Mesenteric fat pad (tissue), 1 donor: ENCODE data around the gene RTL1. TPM values are rescaled to one million over a fixed set of nuclear protein-coding genes. Genes with fewer than 3 reads are reported as not detected.

Source experiments
- DNase-seq: peaks from one replicate; pipeline ENCODE4 v3.0.0-alpha.2; 2020; ENCODE audit warnings: low spot score
- total RNA-seq: library from RNA; stranded (reverse); fragmentation: NEBNext Ultra II Directional; extraction: Animal tissue kit (Norgen Biotek cat#: 25700); gene quantifications from one replicate; pipeline ENCODE4 v1.2.1, GENCODE V29; 2021
- donor health status: DM: yes; HTN: yes; CAD: no.

Gene RTL1
- total RNA-seq, 1 donor from 2014 or later = not detected

- DNase-seq = no peak
These were observed 21.2 kb downstream of the RTL1 start for GRCh38 chr14:100882026-100882967.

GRCh38 chr14:100881211-100882025 lies 22.1 kb downstream of the RTL1 start:
- DNase-seq = no peak

DNA sequence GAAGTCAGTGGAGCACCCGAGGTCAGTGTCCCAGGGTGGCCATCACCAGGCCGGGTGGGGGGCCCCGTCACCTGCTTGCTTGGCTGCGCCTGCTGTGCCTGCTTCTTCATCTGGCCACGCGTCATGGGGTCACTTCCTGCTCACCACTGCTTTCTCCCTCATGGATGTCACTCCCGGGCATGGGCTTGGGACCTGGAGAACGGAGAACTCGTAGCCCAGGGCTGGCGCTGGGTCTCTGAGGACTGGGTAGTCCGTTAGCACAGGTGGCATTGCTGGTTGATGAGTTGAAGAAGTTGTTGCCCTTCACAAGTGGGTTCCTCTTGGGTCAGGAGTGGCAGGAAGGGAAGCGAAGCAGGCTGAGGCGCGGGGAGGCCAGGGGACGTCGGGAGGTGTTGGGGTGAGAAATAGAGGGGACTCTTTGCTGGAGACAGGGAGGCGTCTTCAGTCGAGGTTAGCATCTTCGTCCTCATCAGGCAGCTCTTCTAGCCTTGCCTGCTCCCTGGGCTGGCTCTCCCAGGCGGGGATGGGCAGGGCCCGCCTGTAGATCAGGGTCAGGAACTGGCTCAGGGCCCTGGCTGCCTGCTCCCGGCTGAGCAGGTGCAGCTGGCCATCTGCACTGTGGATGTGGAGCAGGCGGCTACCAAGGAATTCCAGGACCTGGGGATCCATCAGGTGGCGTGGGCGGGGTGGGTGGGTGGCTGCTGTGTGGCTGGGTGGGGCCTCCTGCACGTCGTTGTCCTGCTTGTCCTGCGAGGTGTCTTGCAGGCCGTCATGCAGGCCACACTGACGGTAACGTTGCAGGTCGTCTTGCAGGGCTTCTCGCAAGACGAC lies 23.0 kb downstream of the RTL1 start:
- DNase-seq = no peak

DNA sequence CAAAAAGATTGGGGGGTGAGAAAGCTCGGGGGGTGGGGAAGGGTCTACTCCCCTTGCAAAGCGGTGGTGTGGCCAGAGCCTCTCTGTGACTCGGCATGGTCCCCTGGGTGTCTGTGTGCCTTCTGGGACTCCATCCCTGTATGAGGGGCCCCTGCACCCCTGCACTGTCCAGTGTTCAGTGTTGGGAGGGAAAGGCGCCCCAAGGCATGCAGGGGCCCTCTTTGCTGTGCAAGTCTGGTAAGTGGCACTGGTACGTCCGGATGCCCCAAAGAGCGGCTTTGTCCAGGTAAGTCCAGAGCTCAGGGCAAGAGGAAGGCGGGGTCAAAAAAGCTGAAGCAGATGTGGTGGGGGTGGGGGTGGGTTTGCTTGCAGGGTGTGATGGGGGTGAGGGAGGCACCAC lies 23.7 kb downstream of the RTL1 start:
- DNase-seq = no peak

GRCh38 chr14:100879194-100879593 lies 24.3 kb downstream of the RTL1 start:
- DNase-seq = no peak

- no peak for DNase-seq
These were observed 25.0 kb downstream of the RTL1 start for GRCh38 chr14:100878271-100879146.

DNA sequence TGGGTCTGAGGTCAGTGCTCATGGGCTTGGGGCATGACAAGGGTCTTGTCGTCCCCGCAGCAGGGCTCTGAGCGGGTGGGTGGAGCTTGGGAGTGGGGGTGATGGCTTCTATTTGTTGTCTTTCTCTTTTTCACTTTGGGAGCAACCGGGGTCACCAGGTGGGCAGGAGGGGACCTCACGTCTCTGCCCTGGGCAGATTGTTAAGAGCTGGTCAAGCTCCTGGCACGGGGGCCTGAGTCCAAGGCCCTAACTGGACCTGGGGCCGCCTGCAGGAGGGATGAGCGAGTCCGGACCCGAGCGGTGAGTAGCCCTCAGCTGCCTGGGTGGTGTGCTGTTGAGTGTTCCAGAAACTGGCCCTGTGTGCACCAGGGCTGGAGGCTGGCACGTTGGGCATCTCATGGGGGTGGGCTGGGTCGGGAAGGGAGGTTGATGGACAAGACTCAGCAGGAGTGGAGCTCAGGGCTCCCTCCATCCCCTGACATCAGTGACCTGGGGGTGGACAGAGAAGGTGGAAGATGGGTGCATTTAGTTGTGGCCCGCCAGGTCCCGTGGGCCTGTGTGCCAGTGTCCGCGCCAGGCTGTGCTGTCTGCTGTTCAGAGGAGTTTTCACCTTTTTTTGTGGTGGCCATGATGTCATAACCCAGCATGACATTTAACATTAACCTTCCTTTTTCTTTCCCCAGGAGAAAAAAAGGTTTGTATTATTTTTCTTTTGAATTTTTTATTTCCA lies 27.5 kb downstream of the RTL1 start:
- no peak for DNase-seq

GRCh38 chr14:100875126-100875525 lies 28.4 kb downstream of the RTL1 start:
- DNase-seq = no peak

- DNase-seq = no peak
These were observed 29.0 kb downstream of the RTL1 start for GRCh38 chr14:100874411-100875091.

GRCh38 chr14:100874051-100874410 lies 29.5 kb downstream of the RTL1 start:
- no peak for DNase-seq

DNA sequence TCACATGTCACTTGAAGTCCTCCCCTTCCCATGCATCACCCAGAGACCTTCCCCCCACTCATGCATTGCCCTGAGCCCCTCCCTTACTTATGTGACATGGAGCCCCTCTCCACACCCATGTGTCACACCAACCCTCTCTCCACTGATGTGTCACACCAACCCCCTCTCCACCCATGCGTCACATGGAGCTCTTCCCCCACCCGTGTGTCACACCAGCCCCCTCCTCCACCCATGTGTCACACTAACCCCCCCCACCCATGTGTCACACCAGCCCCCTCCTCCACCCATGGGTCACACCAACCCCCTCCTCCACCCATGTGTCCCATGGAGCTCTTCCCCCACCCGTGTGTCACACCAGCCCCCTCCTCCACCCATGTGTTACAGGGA lies 30.4 kb downstream of the RTL1 start:
- DNase-seq = peak; percentile 59

GRCh38 chr14:100872259-100873095 lies 31.0 kb downstream of the RTL1 start:
- DNase-seq = peak; percentile 77

GRCh38 chr14:100871234-100872186 lies 32.0 kb downstream of the RTL1 start:
- peak; percentile 49 for DNase-seq

DNA sequence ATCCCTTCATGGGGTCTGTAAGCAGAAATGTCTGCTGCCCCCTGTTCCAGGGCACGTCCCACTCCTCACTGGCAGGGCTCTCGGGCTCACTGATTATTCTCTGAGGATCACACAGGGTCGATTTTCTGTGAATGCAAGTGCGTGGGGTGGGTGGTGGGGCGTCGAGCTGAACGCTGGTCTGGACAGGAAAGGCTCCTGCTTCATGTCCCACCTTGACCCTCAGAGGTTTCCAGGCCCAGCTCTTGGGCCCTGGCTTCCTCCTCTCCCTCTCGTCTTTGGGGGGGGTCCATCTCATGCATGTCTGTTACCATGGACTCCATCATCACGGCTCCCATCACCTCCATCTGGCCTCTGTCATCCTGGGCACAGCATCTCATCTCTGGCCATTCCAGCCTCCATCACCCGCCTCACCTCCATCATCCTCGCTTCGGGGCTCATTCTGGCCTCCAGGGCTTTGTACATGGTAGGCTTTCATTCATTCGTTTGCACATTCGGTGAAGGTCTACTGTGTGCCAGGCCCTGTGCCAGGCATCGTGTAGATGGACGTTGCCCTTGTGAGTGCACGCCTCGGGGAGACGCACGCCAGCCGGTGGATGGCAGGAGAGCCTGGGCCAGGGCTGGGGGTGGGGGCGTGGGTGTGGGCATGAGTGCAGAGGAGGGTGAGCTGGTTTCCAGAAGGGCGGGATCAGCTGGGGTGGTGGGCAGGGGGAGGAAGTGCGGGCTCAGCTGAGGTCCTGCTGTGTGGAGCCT lies 34.7 kb downstream of the RTL1 start:
- DNase-seq = peak; percentile 75

- peak; percentile 80 for DNase-seq
These were observed 35.7 kb downstream of the RTL1 start for GRCh38 chr14:100867631-100868315.
